GM12878 (cell line): ENCODE results near the gene BCKDHA. TPM values are rescaled to one million over a fixed set of nuclear protein-coding genes. Genes with fewer than 3 reads are reported as not detected.

Source experiments
- ASH2L ChIP-seq: fragments of 300-600, 200-600 bp; sonication (generic); IDR thresholded peaks from 2 replicates; pipeline ENCODE4 v1.6.1; 2017; ENCODE audit warnings: low read depth, mild to moderate bottlenecking, borderline replicate concordance
- ATF3 ChIP-seq: IDR thresholded peaks from 2 replicates; pipeline ENCODE4 v1.6.1; 2011; ENCODE audit warnings: low read depth, mild to moderate bottlenecking, low read length, moderate library complexity, borderline replicate concordance; ENCODE audit errors: extremely low read depth
- BCLAF1 ChIP-seq: fragments of 450-650 bp; IDR thresholded peaks from 2 replicates; pipeline ENCODE4 v1.6.1; 2017; ENCODE audit warnings: antibody characterized with exemption, mild to moderate bottlenecking, moderate library complexity
- CHD4 ChIP-seq: fragments of 200-600 bp; sonication (generic); IDR thresholded peaks from 2 replicates; pipeline ENCODE4 v1.6.1; 2016; ENCODE audit warnings: mild to moderate bottlenecking
- E2F8 ChIP-seq: fragments of 450-650 bp; IDR thresholded peaks from 2 replicates; pipeline ENCODE4 v1.6.1; 2018; ENCODE audit warnings: mild to moderate bottlenecking, low read depth, moderate library complexity; ENCODE audit not compliant: partially characterized antibody
- ESRRA ChIP-seq: IDR thresholded peaks from 2 replicates; pipeline ENCODE4 v1.6.1; 2012; ENCODE audit warnings: mild to moderate bottlenecking, low read length, improper control_type of control experiment
- HDAC2 ChIP-seq: fragments of 200-600 bp; sonication (generic); IDR thresholded peaks from 2 replicates; pipeline ENCODE4 v1.6.1; 2017
- HDAC6 ChIP-seq: fragments of 200-600 bp; sonication (generic); IDR thresholded peaks from one replicate; pipeline ENCODE4 v1.8.0; 2017; ENCODE audit warnings: antibody characterized with exemption; ENCODE audit not compliant: unreplicated experiment
- IKZF1 ChIP-seq: fragments of 450-650 bp; conservative IDR thresholded peaks from 2 replicates; pipeline ENCODE4 v1.6.1; 2017; ENCODE audit warnings: antibody characterized with exemption, mild to moderate bottlenecking
- IRF4 ChIP-seq: IDR thresholded peaks from 2 replicates; pipeline ENCODE4 v1.6.1; 2011; ENCODE audit warnings: low read depth, low read length
- MTA3 ChIP-seq: IDR thresholded peaks from 2 replicates; pipeline ENCODE4 v1.6.1; 2012; ENCODE audit warnings: low read length, inconsistent platforms, borderline replicate concordance
- NR2F1 ChIP-seq: fragments of 450-650 bp; conservative IDR thresholded peaks from 2 replicates; pipeline ENCODE4 v1.6.1; 2017; ENCODE audit warnings: mild to moderate bottlenecking
- RELA ChIP-seq: fragments of 450-650 bp; IDR thresholded peaks from 2 replicates; pipeline ENCODE4 v1.8.0; 2014; ENCODE audit warnings: borderline replicate concordance; ENCODE audit not compliant: partially characterized antibody
- SIX5 ChIP-seq: IDR thresholded peaks from 2 replicates; pipeline ENCODE4 v1.6.1; 2011; ENCODE audit warnings: mild to moderate bottlenecking, low read depth, low read length, moderate library complexity; ENCODE audit not compliant: severe bottlenecking
- SKIL ChIP-seq: fragments of 450-650 bp; IDR thresholded peaks from 2 replicates; pipeline ENCODE4 v1.6.1; 2017; ENCODE audit warnings: mild to moderate bottlenecking, low read depth, inconsistent platforms; ENCODE audit not compliant: poor library complexity, severe bottlenecking
- SREBF2 ChIP-seq: IDR thresholded peaks from 2 replicates; pipeline ENCODE4 v1.6.1; 2012; ENCODE audit warnings: mild to moderate bottlenecking, low read length
- STAT1 ChIP-seq: fragments of 450-650 bp; conservative IDR thresholded peaks from 2 replicates; pipeline ENCODE4 v1.6.1; 2014; ENCODE audit warnings: antibody characterized with exemption, mild to moderate bottlenecking
- SUZ12 ChIP-seq: fragments of 200-600 bp; sonication (generic); IDR thresholded peaks from one replicate; pipeline ENCODE4 v1.6.1; 2018; ENCODE audit warnings: antibody characterized with exemption, mild to moderate bottlenecking; ENCODE audit not compliant: unreplicated experiment
- USF1 ChIP-seq: IDR thresholded peaks from 2 replicates; pipeline ENCODE4 v1.6.1; 2011; ENCODE audit warnings: borderline replicate concordance, low read depth, mild to moderate bottlenecking, moderate library complexity, mixed read lengths, low read length; ENCODE audit not compliant: insufficient read depth; ENCODE audit errors: extremely low read length
- YY1 ChIP-seq: IDR thresholded peaks from 2 replicates; pipeline ENCODE4 v1.6.1; 2011; ENCODE audit warnings: low read depth, mild to moderate bottlenecking, low read length
- ZNF217 ChIP-seq: fragments of 450-650 bp; IDR thresholded peaks from 2 replicates; pipeline ENCODE4 v1.6.1; 2017; ENCODE audit warnings: antibody characterized with exemption, mild to moderate bottlenecking
- ZNF24 ChIP-seq: fragments of 450-650 bp; IDR thresholded peaks from 2 replicates; pipeline ENCODE4 v1.6.1; 2017; ENCODE audit warnings: antibody characterized with exemption, mild to moderate bottlenecking
- polyA plus RNA-seq, 11 experiments: library from polyadenylated mRNA; depleted of rRNA in 4 of 11; unstranded in 6 of 11; stranded (reverse) in 5 of 11; fragments of >200 nt; fragmentation: Nextera tagmentation in 4 of 11; fragmentation: Illumina TruSeq in 1 of 11; extraction: Ambion mirVana in 4 of 11; extraction: Trizol in 1 of 11; gene quantifications; 1 replicate in 1 of 11; 2 replicates in 10 of 11; pipeline versions ENCODE4 v1.2.1 to v1.2.3, GENCODE V29; 2011 to 2016; ENCODE audit warnings: inconsistent platforms in 2 of 11, missing spikeins in 2 of 11, low read depth in 1 of 11
- total RNA-seq, 4 experiments: library from RNA; depleted of rRNA in 3 of 4; stranded (reverse); fragments of >200 nt in 3 of 4; fragmentation: Illumina TruSeq in 1 of 4; extraction: Trizol in 1 of 4; gene quantifications; 2 replicates each; pipeline versions ENCODE4 v1.2.1 to v1.2.3, GENCODE V29; 2013 to 2021

The BCKDHA gene
- total and polyA plus RNA-seq, 10 of the 15 experiments (the other 5 are each of a cell fraction or from before 2014, with no cell fraction given): 9.9 to 107 (median 46.4) TPM

GRCh38 chr19:41363753-41364523 lies 33.7 kb upstream of the BCKDHA start, which contains the start of gene B9D2 (continued):
- TF ChIP-seq RELA (peak; percentile 85), YY1 (peak; percentile 100), IKZF1 (peak; percentile 77; the same call in 1 of the 2 replicates), IRF4 (no peak; the same call in 1 of the 2 replicates), SKIL (peak; percentile 69), SIX5 (peak; percentile 64), SREBF2 (no peak), MTA3 (no peak), ATF3 (no peak), ZNF217 (no peak), HDAC6 (no peak), ESRRA (no peak; the same call in 1 of the 2 replicates), ASH2L (no peak), BCLAF1 (no peak), CHD4 (no peak), SUZ12 (no peak), E2F8 (no peak), STAT1 (no peak), USF1 (no peak), HDAC2 (no peak), NR2F1 (no peak; the same call in 1 of the 2 replicates), ZNF24 (no peak)
